BJ (cell line): ENCODE data around the gene KCNF1. TPM values are rescaled to one million over a fixed set of nuclear protein-coding genes. Genes with fewer than 3 reads are reported as not detected.

Experiments used
- CTCF ChIA-PET: fragments of 350-600 bp; formaldehyde crosslinking; extraction: SDS; loops from one replicate; lab custom pipeline; 2021; ENCODE audit warnings: antibody characterized with exemption, inconsistent platforms; lab: Yijun Ruan, JAX
- POLR2A ChIA-PET: fragments of 300-600 bp; sonication (Branson Sonifier 250); formaldehyde crosslinking; extraction: SDS; loops from one replicate; lab custom pipeline; 2021; ENCODE audit warnings: antibody characterized with exemption; lab: Charles Lee
- DNase-seq: peaks from one replicate; pipeline ENCODE4 v3.0.0-alpha.2; 2011; ENCODE audit warnings: low read depth
- H3K27me3 ChIP-seq: 2 replicates; pipeline ENCODE4 v1.6.0; 2011; ENCODE audit warnings: low read length; ENCODE audit not compliant: control insufficient read depth, insufficient read depth
- H3K36me3 ChIP-seq: 2 replicates; pipeline ENCODE4 v1.5.1; 2011; ENCODE audit warnings: low read length; ENCODE audit not compliant: control insufficient read depth, insufficient read depth
- H3K4me3 ChIP-seq: 2 replicates; pipeline ENCODE4 v1.5.1; 2011; ENCODE audit warnings: low read depth, mild to moderate bottlenecking, control low read depth, low read length
- CTCF ChIP-seq: IDR thresholded peaks from 2 replicates; pipeline ENCODE4 v1.5.1; 2011; ENCODE audit warnings: low read depth, mild to moderate bottlenecking, control low read depth, inconsistent platforms, low read length, moderate library complexity; ENCODE audit not compliant: insufficient read depth
- polyA plus RNA-seq: library from polyadenylated mRNA; depleted of rRNA; stranded (reverse); fragments of >200 nt; gene quantifications from 2 replicates; pipeline ENCODE4 v1.2.3, GENCODE V29; 2011

Gene KCNF1
- polyA plus RNA-seq, 1 experiment: not detected

GRCh38 chr2:10890706-10891270 is 20.9 kb upstream of the KCNF1 start:
- H3K27me3 ChIP-seq: peaks cover 5% of the 10 kb centered on the region
- TF ChIP-seq CTCF: no peak
- no peak overlapping the region for H3K4me3 ChIP-seq
- ChIA-PET CTCF (no interaction called here), POLR2A (no interaction called here)
- DNase-seq: no peak
- no peaks in the 10 kb centered on the region for H3K36me3 ChIP-seq

- no peak for TF ChIP-seq CTCF
- no peak overlapping the region for H3K4me3 ChIP-seq
- no peaks in the 10 kb centered on the region for H3K36me3 ChIP-seq
- ChIA-PET CTCF (no interaction called here), POLR2A (no interaction called here)
- H3K27me3 ChIP-seq: peaks cover 5% of the 10 kb centered on the region
- DNase-seq: no peak
These were observed 20.3 kb upstream of the KCNF1 start for GRCh38 chr2:10891390-10891789.

GRCh38 chr2:10891848-10892247 is 19.9 kb upstream of the KCNF1 start:
- CTCF ChIA-PET: no interaction called here
- Histone ChIP-seq H3K4me3 (no peak overlapping the region), H3K27me3 (peaks cover 3% of the 10 kb centered on the region), H3K36me3 (no peaks in the 10 kb centered on the region)
- POLR2A ChIA-PET: no interaction called here
- TF ChIP-seq CTCF: no peak
- no peak for DNase-seq

- ChIA-PET CTCF (no interaction called here), POLR2A (no interaction called here)
- no peak for DNase-seq
- H3K27me3 ChIP-seq: peaks cover 3% of the 10 kb centered on the region
- no peak overlapping the region for H3K4me3 ChIP-seq
- TF ChIP-seq CTCF: no peak
- H3K36me3 ChIP-seq: no peaks in the 10 kb centered on the region
These were observed 19.4 kb upstream of the KCNF1 start for GRCh38 chr2:10892316-10892715.

GRCh38 chr2:10892796-10893350 is 18.9 kb upstream of the KCNF1 start:
- POLR2A ChIA-PET: no interaction called here
- H3K4me3 ChIP-seq: no peak overlapping the region
- CTCF ChIA-PET: no interaction called here
- no peak for TF ChIP-seq CTCF
- no peaks in the 10 kb centered on the region for H3K36me3 ChIP-seq
- no peak for DNase-seq
- peaks cover 3% of the 10 kb centered on the region for H3K27me3 ChIP-seq
